ENCODE results near the gene FAM24A.

Gene FAM24A

GRCh38 chr10:122930140-122930539 lies 19.7 kb downstream of the FAM24A start:
- DNase-seq (ENCODE audit: low read depth in 2 of 2) = no peak

DNA sequence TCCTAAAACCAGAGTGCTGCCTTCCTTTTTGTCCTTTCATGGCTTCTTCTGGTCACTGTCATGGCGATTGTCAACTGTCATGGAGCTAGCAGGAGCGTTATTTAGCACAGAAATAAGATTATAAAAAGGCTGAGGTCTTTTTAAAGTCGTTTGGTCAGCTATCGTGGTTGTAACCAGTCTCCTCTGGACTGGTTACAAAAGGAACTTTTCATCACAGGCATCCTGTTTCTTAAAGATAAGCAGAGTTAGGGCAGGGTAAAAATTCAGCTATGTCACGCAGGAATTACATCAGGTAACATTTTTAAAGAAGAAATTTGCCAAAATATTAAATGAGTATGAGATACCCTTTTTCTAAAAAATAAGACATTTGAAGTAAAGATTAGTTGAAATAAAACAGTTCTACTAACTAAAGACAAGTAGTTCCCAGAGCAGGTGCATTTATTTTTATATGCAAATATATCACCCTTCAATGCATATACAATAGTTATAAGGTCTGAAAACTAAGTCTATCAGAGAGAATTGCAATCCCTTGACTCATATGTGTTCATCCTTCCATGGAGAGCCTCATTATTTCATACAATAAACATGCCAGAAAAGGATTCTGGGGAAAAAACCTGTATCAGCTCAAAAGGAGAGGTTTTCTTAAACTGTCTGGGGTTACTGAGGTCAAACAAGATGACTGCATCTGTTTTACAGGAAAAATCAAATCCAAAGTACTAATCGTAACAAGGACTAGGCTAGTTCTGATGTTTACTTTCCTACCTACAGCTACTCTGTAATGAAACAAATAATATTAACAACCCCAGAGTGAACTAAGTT lies 20.9 kb downstream of the FAM24A start:
- DNase-seq (ENCODE audit: low read depth in 2 of 2) = no peak

DNA sequence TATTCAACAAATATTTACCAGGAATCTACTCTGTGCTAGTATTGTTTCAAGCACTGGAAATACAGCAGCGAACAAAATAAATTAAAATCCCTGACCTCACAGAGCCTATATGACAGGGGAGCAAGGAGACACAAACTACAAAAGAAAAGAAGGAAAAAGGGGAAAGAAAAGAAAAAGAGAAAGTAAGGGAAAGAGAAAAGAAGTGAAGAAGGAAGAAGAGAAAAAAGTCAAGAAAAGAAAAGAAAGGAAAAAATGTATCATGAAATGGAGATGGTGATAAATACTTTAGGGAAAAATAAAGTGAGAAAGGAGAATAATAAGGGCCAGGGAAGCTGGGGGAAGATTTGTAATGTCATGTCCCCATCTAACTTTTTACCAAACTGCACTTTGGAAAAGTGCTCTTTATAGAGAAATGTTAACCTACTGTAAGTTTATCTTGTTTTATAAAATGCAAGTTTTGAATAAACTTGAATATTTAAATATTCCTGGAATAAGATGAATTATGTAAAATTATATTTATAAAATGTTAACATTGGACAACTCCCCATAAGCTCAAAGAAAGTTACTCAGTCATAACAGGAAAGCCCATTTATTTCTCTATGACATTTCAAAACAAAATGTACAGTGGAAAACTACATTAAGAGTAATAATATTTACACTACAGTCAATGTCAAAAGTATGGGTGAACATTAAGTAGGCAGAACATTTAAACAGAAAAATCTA lies 28.9 kb downstream of the FAM24A start:
- DNase-seq (ENCODE audit: low read depth in 2 of 2) = no peak

- no peak for DNase-seq (ENCODE audit: low read depth in 2 of 2)
Observed at GRCh38 chr10:122939856-122940543, 29.6 kb downstream of the FAM24A start.

DNA sequence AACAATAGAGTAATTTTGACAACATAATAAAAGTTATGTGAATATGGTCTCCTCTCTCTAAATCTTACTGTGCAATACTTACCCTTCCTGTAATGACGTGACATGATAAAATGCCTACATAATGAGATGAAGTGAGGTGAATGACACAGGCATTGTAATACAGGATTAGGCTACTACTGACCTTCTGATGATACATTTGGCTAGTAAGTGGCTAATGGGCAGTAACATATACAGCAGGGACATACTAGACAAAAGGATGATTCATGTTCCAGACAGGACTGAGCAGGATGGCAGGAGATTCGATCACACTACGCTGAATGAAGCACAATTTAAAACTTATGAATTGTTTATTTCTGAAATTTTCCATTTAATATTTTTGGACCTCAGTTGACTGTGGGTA lies 38.9 kb downstream of the FAM24A start:
- no peak for DNase-seq (ENCODE audit: low read depth in 2 of 2)

- DNase-seq (ENCODE audit: low read depth in 2 of 2) = peak; percentile 94 to 97
Observed at GRCh38 chr10:122953902-122954730, 43.7 kb downstream of the FAM24A start, which contains the start of gene C10orf88. Gene C10orf88 (minus strand): TSS chr10:122954227. CDS start chr10:122954178, 49 bp downstream.

DNA sequence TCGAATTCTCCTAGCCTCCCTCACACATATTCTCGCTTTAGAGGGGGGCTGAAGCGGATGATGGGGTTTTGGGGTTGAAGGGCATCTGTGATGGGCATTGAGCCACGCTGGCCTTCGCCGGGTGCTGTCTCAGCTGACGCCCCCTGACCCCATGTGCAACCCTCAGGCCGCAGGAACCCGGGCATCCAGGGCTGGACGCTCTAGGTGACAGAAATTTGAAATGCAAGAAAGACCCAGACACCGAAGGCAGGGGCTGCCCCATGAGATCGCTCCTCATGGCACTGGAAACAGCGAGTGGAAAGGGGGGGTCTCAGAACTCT lies 44.3 kb downstream of the FAM24A start:
- DNase-seq (ENCODE audit: low read depth in 2 of 2) = no peak

- no peak for DNase-seq (ENCODE audit: low read depth in 2 of 2)
Observed at GRCh38 chr10:122955892-122956291, 45.5 kb downstream of the FAM24A start.

GRCh38 chr10:122957474-122957873 lies 47.1 kb downstream of the FAM24A start:
- DNase-seq (ENCODE audit: low read depth in 2 of 2) = no peak

DNA sequence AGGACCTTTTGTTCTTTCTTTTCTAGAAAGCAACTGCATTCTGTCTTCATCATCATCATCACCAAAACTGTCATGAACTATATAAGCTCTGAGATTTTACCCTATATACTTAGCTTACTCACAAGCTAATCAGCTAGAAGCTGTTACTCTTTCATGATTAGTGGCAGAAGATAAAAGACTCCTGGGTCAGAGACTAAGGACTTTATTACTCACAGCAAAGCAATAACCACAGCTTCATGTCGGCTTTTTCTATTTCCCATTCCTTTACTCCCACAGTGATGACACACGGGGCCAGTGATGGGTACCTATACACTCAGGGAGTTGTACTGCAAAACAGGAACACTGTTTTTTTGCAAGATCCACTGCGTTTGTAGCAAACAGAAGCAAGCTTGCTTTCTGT lies 52.0 kb downstream of the FAM24A start:
- DNase-seq (ENCODE audit: low read depth in 2 of 2) = no peak
